ENCODE results near the gene EPM2AIP1.

The EPM2AIP1 gene

GRCh38 chr3:37024820-37025405, 32.0 kb upstream of the EPM2AIP1 start:
- no peak for TF ChIP-seq GATA3 (IDR thresholded peaks at IDR 0.05; ENCODE audit: low read depth, low read length)

GRCh38 chr3:37024092-37024491, 31.2 kb upstream of the EPM2AIP1 start:
- no peak for TF ChIP-seq GATA2 (IDR thresholded peaks at IDR 0.05; ENCODE audit: low read depth, low read length)
- TF ChIP-seq GATA3 (IDR thresholded peaks at IDR 0.05; ENCODE audit: low read depth, low read length) = no peak

- TF ChIP-seq GATA3 (IDR thresholded peaks at IDR 0.05; ENCODE audit: low read depth, low read length) (no peak), GATA2 (IDR thresholded peaks at IDR 0.05; ENCODE audit: low read depth, low read length) (no peak)
Observed at GRCh38 chr3:37017683-37018082, 24.8 kb upstream of the EPM2AIP1 start.

GRCh38 chr3:37016903-37017302, 24.0 kb upstream of the EPM2AIP1 start:
- no peak for TF ChIP-seq GATA2 (IDR thresholded peaks at IDR 0.05; ENCODE audit: low read depth, low read length)
- TF ChIP-seq GATA3 (IDR thresholded peaks at IDR 0.05; ENCODE audit: low read depth, low read length) = no peak

GRCh38 chr3:37015642-37016041, 22.7 kb upstream of the EPM2AIP1 start:
- TF ChIP-seq GATA3 (IDR thresholded peaks at IDR 0.05; ENCODE audit: low read depth, low read length) (no peak), GATA2 (IDR thresholded peaks at IDR 0.05; ENCODE audit: low read depth, low read length) (no peak)

- TF ChIP-seq GATA3 (IDR thresholded peaks at IDR 0.05; ENCODE audit: low read depth, low read length) = no peak
- no peak for TF ChIP-seq GATA2 (IDR thresholded peaks at IDR 0.05; ENCODE audit: low read depth, low read length)
Observed at GRCh38 chr3:37014620-37015019, 21.7 kb upstream of the EPM2AIP1 start.

GRCh38 chr3:36993326-36994283, 674 bp upstream of the EPM2AIP1 start, which contains the start of gene MLH1:
Gene MLH1 (plus strand): TSS chr3:36993518. CDS start chr3:36993548, 30 bp downstream.
- TF ChIP-seq GATA3 (IDR thresholded peaks at IDR 0.05; ENCODE audit: low read depth, low read length) (no peak), GATA2 (IDR thresholded peaks at IDR 0.05; ENCODE audit: low read depth, low read length) (no peak)

- TF ChIP-seq GATA2 (IDR thresholded peaks at IDR 0.05; ENCODE audit: low read depth, low read length) (no peak), GATA3 (IDR thresholded peaks at IDR 0.05; ENCODE audit: low read depth, low read length) (no peak)
Observed at GRCh38 chr3:36991923-36992805, 767 bp downstream of the EPM2AIP1 start.

GRCh38 chr3:36991147-36991546, 1.8 kb downstream of the EPM2AIP1 start:
- TF ChIP-seq GATA3 (IDR thresholded peaks at IDR 0.05; ENCODE audit: low read depth, low read length) = no peak
- TF ChIP-seq GATA2 (IDR thresholded peaks at IDR 0.05; ENCODE audit: low read depth, low read length) = no peak

GRCh38 chr3:36989568-36989967, 3.4 kb downstream of the EPM2AIP1 start:
- TF ChIP-seq GATA3 (IDR thresholded peaks at IDR 0.05; ENCODE audit: low read depth, low read length) = no peak
- no peak for TF ChIP-seq GATA2 (IDR thresholded peaks at IDR 0.05; ENCODE audit: low read depth, low read length)

- TF ChIP-seq GATA3 (IDR thresholded peaks at IDR 0.05; ENCODE audit: low read depth, low read length) (no peak), GATA2 (IDR thresholded peaks at IDR 0.05; ENCODE audit: low read depth, low read length) (no peak)
Observed at GRCh38 chr3:36989005-36989404, 3.9 kb downstream of the EPM2AIP1 start.

GRCh38 chr3:36988356-36988755, 4.6 kb downstream of the EPM2AIP1 start:
- TF ChIP-seq GATA2 (IDR thresholded peaks at IDR 0.05; ENCODE audit: low read depth, low read length) (no peak), GATA3 (IDR thresholded peaks at IDR 0.05; ENCODE audit: low read depth, low read length) (no peak; the same call in 1 of the 2 replicates)

GRCh38 chr3:36981006-36981405, 11.9 kb downstream of the EPM2AIP1 start:
- TF ChIP-seq GATA2 (IDR thresholded peaks at IDR 0.05; ENCODE audit: low read depth, low read length) (no peak), GATA3 (IDR thresholded peaks at IDR 0.05; ENCODE audit: low read depth, low read length) (no peak)

GRCh38 chr3:36973139-36973538, 19.8 kb downstream of the EPM2AIP1 start:
- no peak for TF ChIP-seq GATA2 (IDR thresholded peaks at IDR 0.05; ENCODE audit: low read depth, low read length)
- TF ChIP-seq GATA3 (IDR thresholded peaks at IDR 0.05; ENCODE audit: low read depth, low read length) = no peak
